HL-60 (cell line): ENCODE data around the gene CTSW.

ENCODE experiments used
- POLR2AphosphoS5 ChIP-seq: IDR thresholded peaks from 2 replicates; pipeline ENCODE4 v1.6.1; 2012; ENCODE audit warnings: low read depth
- TF ChIP-seq, protein P1 (sequence below): IDR thresholded peaks from one replicate; pipeline ENCODE4 v1.5.1; 2011; ENCODE audit warnings: low read length, control low read depth, inconsistent platforms; ENCODE audit not compliant: insufficient read depth

DNA sequence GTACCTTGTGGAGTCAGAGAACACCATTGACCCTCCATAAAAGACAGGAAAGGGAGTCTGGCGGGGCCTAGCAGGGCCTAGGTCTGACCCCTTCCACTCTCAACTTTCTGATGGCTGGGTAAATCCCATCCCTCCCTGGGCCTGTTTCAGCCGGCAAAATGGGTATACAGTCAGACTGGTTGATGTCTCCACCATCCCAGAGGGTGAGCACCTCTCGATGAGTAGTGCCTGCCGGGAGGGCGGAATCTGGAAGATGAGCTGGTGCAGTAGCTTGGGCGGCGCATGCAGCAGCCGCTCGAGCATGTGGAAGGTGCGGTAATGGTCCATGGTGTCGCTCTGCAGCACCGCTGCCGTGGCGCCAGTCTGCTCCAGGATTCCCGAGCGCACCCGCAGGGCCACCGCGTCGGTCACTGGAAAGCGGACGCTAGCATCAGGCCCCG lies 8.1 kb downstream of the CTSW start:
- TF ChIP-seq, protein P1, sequence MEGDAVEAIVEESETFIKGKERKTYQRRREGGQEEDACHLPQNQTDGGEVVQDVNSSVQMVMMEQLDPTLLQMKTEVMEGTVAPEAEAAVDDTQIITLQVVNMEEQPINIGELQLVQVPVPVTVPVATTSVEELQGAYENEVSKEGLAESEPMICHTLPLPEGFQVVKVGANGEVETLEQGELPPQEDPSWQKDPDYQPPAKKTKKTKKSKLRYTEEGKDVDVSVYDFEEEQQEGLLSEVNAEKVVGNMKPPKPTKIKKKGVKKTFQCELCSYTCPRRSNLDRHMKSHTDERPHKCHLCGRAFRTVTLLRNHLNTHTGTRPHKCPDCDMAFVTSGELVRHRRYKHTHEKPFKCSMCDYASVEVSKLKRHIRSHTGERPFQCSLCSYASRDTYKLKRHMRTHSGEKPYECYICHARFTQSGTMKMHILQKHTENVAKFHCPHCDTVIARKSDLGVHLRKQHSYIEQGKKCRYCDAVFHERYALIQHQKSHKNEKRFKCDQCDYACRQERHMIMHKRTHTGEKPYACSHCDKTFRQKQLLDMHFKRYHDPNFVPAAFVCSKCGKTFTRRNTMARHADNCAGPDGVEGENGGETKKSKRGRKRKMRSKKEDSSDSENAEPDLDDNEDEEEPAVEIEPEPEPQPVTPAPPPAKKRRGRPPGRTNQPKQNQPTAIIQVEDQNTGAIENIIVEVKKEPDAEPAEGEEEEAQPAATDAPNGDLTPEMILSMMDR = no peak
- TF ChIP-seq POLR2AphosphoS5 = no peak
